ENCODE results near the gene TEX29.

TEX29 gene

GRCh38 chr13:111393221-111393790 lies 72.9 kb downstream of the TEX29 start:
- H3F3A ChIP-seq (ENCODE audit: insufficient read depth) = no peaks in the 10 kb centered on the region
- no peaks in the 10 kb centered on the region for H3K79me2 ChIP-seq (ENCODE audit: insufficient read depth, low read length)
- H3K4me3 ChIP-seq (ENCODE audit: insufficient read depth, low read length, poor library complexity, severe bottlenecking) = no peak overlapping the region
- H3K9ac ChIP-seq (ENCODE audit: low read length) = no peak overlapping the region
- no peak overlapping the region for H2AFZ ChIP-seq (ENCODE audit: low read depth, low read length, severe bottlenecking)
- H3K27ac ChIP-seq (ENCODE audit: low read depth, low read length) = no peak overlapping the region
- no peaks in the 10 kb centered on the region for H3K27me3 ChIP-seq (ENCODE audit: low read length)
- no peaks in the 10 kb centered on the region for H3K9me2 ChIP-seq (replicated peaks; ENCODE audit: insufficient read depth, low read length)
- TF ChIP-seq EZH2phosphoT487 (conservative IDR thresholded peaks at IDR 0.05; ENCODE audit: low read length) = no peak
- no peak for TF ChIP-seq CTCF (IDR thresholded peaks at IDR 0.05; ENCODE audit: insufficient read depth, low read length, poor library complexity, severe bottlenecking)
- no peak overlapping the region for H3K4me2 ChIP-seq (ENCODE audit: low read depth, low read length, poor library complexity, severe bottlenecking)
- no peaks in the 10 kb centered on the region for H4K20me1 ChIP-seq (ENCODE audit: low read depth, low read length)
- no peaks in the 10 kb centered on the region for H3K36me3 ChIP-seq (ENCODE audit: low read length)
- H3K9me3 ChIP-seq (ENCODE audit: insufficient read depth, low read length) = no peaks in the 10 kb centered on the region

Data from SU-DHL-6 (cell line).